ENCODE results near the gene NUDT14.

The NUDT14 gene

GRCh38 chr14:105131241-105131640 is 49.9 kb downstream of the NUDT14 start:
- no peak for TF ChIP-seq CTCF (conservative IDR thresholded peaks at IDR 0.05; ENCODE audit: low read length)
- no peak overlapping the region for H3K4me3 ChIP-seq (ENCODE audit: low read length)
- no peak for DNase-seq (ENCODE audit: low read depth)

- no peak for DNase-seq (ENCODE audit: low read depth)
- H3K4me3 ChIP-seq (ENCODE audit: low read length), result no peak overlapping the region
- TF ChIP-seq CTCF (conservative IDR thresholded peaks at IDR 0.05; ENCODE audit: low read length), result no peak
Observed at GRCh38 chr14:105128059-105128458, 53.1 kb downstream of the NUDT14 start.

GRCh38 chr14:105126981-105127329 is 54.2 kb downstream of the NUDT14 start:
- TF ChIP-seq CTCF (conservative IDR thresholded peaks at IDR 0.05; ENCODE audit: low read length), result no peak
- DNase-seq (ENCODE audit: low read depth), result no peak
- H3K4me3 ChIP-seq (ENCODE audit: low read length), result no peak overlapping the region

GRCh38 chr14:105126126-105126980 is 54.8 kb downstream of the NUDT14 start:
- TF ChIP-seq CTCF (conservative IDR thresholded peaks at IDR 0.05; ENCODE audit: low read length), result no peak
- no peak overlapping the region for H3K4me3 ChIP-seq (ENCODE audit: low read length)
- no peak for DNase-seq (ENCODE audit: low read depth)

- TF ChIP-seq CTCF (conservative IDR thresholded peaks at IDR 0.05; ENCODE audit: low read length), result no peak
- no peak for DNase-seq (ENCODE audit: low read depth)
- H3K4me3 ChIP-seq (ENCODE audit: low read length), result no peak overlapping the region
Observed at GRCh38 chr14:105124823-105125222, 56.3 kb downstream of the NUDT14 start.

GRCh38 chr14:105123981-105124765 is 56.9 kb downstream of the NUDT14 start:
- no peak for TF ChIP-seq CTCF (conservative IDR thresholded peaks at IDR 0.05; ENCODE audit: low read length)
- DNase-seq (ENCODE audit: low read depth), result no peak
- H3K4me3 ChIP-seq (ENCODE audit: low read length), result no peak overlapping the region
